ENCODE results near the gene MRPS12. TPM values are rescaled to one million over a fixed set of nuclear protein-coding genes. Genes with fewer than 3 reads are reported as not detected.

MRPS12 gene
- polyA plus RNA-seq, 3 donors, result 17.2 to 81.5 (median 73.0) TPM

DNA sequence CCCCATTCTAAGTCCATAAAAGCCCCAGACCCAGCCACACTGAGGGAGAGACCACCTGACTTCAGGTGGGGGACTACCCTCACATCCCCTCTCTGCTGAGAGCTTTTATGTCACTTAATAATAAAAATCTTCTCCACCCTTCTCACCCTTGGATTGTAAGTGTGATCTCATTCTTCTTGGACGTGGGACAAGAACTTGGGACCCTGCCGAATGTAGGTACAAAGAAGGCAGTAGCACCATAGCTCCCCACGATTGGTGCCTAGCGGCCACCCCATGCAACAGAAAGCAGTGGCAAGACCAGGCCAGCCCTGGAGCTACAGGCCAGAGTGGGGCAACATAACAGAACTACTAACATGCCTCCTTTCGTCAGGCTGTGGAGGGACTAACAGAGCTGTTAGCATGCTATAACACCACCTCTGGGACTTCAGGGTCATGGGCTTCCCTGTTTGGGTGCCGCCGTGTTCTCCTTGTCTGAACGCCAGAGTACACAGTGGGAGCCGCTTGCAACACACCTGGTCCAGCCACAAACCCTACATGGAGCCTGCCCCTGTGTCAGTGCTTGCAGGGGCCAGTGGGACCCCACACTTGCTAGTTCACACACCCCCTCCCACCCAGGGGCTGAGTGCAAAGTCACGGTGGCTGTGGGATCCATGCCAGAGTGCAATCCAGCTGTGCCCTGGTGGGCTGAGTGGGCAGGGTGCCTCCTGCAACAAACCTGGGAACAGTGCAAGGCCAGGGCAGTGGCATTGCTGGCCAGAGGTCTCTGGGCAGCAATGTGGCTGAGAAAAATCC is 50.0 kb downstream of the MRPS12 start:
- Histone ChIP-seq H2AFZ (ENCODE audit: insufficient read depth, low read depth, low read length, poor library complexity, severe bottlenecking) (no peak overlapping the region), H3K79me2 (ENCODE audit: insufficient read depth, low read length) (no peaks in the 10 kb centered on the region), H3K4me1 (ENCODE audit: control insufficient read depth in 1 of 2, insufficient read depth in 2 of 2, low read length in 2 of 2) (no peaks in the 10 kb centered on the region), H3K9ac (ENCODE audit: insufficient read depth, low read length, poor library complexity, severe bottlenecking) (no peak overlapping the region), H3K4me3 (replicated peaks in 1 of 3; ENCODE audit: low read depth in 2 of 3, low read length in 3 of 3) (no peak overlapping the region), H3K9me3 (replicated peaks in 1 of 2; ENCODE audit: control insufficient read depth in 1 of 2, insufficient read depth in 1 of 2, low read length in 2 of 2) (peaks cover 17 to 18% of the 10 kb centered on the region in 2 donors), H3K4me2 (replicated peaks; ENCODE audit: extremely low read depth, low read length, poor library complexity, severe bottlenecking) (no peak overlapping the region), H3K36me3 (replicated peaks in 1 of 2; ENCODE audit: control insufficient read depth in 1 of 2, insufficient read depth in 2 of 2, low read length in 2 of 2) (no peaks in the 10 kb centered on the region), H3K27me3 (ENCODE audit: control insufficient read depth in 2 of 2, insufficient read depth in 2 of 2, low read length in 2 of 2) (peaks cover 4 to 13% of the 10 kb centered on the region in 2 donors), H4K20me1 (ENCODE audit: insufficient read depth, low read length) (no peaks in the 10 kb centered on the region), H3K27ac (ENCODE audit: low read depth in 1 of 2, low read length in 2 of 2) (no peak overlapping the region)
- Mint-ChIP-seq H3K4me1 (peaks cover 4% of the 10 kb centered on the region), H3K36me3 (peaks cover 0 to 1% of the 10 kb centered on the region in 2 donors), H3K27me3 (ENCODE audit: low read depth in 3 of 3) (peaks cover 15 to 27% (median 21%) of the 10 kb centered on the region in 3 donors), H3K4me3 (no peak overlapping the region), H3K9me3 (peaks cover 9 to 30% (median 22%) of the 10 kb centered on the region in 7 donors), H3K27ac (no peak overlapping the region)
- TF ChIP-seq, protein P1, sequence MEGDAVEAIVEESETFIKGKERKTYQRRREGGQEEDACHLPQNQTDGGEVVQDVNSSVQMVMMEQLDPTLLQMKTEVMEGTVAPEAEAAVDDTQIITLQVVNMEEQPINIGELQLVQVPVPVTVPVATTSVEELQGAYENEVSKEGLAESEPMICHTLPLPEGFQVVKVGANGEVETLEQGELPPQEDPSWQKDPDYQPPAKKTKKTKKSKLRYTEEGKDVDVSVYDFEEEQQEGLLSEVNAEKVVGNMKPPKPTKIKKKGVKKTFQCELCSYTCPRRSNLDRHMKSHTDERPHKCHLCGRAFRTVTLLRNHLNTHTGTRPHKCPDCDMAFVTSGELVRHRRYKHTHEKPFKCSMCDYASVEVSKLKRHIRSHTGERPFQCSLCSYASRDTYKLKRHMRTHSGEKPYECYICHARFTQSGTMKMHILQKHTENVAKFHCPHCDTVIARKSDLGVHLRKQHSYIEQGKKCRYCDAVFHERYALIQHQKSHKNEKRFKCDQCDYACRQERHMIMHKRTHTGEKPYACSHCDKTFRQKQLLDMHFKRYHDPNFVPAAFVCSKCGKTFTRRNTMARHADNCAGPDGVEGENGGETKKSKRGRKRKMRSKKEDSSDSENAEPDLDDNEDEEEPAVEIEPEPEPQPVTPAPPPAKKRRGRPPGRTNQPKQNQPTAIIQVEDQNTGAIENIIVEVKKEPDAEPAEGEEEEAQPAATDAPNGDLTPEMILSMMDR (IDR thresholded peaks at IDR 0.05), result no peak
- no peak for DNase-seq
- intact Hi-C loops (cut with micrococcal nuclease), result no loop called here
- WGBS (ENCODE audit: insufficient coverage), result 97% methylated on average over 7 of the region's 10 CpGs

Other genes starting within 250 kb of the MRPS12 start
- 1 to 10 TPM in 1 of 3 donors, not detected in 2; 1.8 TPM for gene CAPN12, start 186.5 kb upstream of the MRPS12 start, polyA plus RNA-seq
- not detected for gene LGALS7, start 157.4 kb upstream of the MRPS12 start, polyA plus RNA-seq
- gene LGALS7B, start 141.7 kb upstream of the MRPS12 start, polyA plus RNA-seq, result not detected
- 1 to 10 TPM in 1 of 3 donors, not detected in 2; 1.7 TPM for gene LGALS4, start 118.0 kb upstream of the MRPS12 start, polyA plus RNA-seq
- gene ECH1, start 99.2 kb upstream of the MRPS12 start, polyA plus RNA-seq, result 100 to 1,000 TPM; 149 to 187 (median 173) TPM
- 100 to 1,000 TPM in 1 of 3 donors, 10 to 100 TPM in 2; 51.9 to 234 (median 58.7) TPM for gene HNRNPL, start 81.0 kb upstream of the MRPS12 start, polyA plus RNA-seq
- 10 to 100 TPM in 1 of 3 donors, 1 to 10 TPM in 2; 4.1 to 13.5 (median 7.2) TPM for gene RINL, start 52.7 kb upstream of the MRPS12 start, polyA plus RNA-seq
- 10 to 100 TPM; 57.5 to 65.9 (median 64.3) TPM for gene SIRT2, start 31.3 kb upstream of the MRPS12 start, polyA plus RNA-seq
- gene NFKBIB, start 31.0 kb upstream of the MRPS12 start, polyA plus RNA-seq, result 10 to 100 TPM in 1 of 3 donors, 1 to 10 TPM in 2; 6.7 to 29.4 (median 9.0) TPM
- gene CCER2, start 18.8 kb upstream of the MRPS12 start, polyA plus RNA-seq, result under 1 TPM in 1 of 3 donors, not detected in 2; 0.89 TPM
- 10 to 100 TPM in 1 of 3 donors, 1 to 10 TPM in 2; 8.1 to 21.9 (median 8.3) TPM for gene SARS2, start 181 bp upstream of the MRPS12 start, polyA plus RNA-seq
- not detected for gene FBXO17, start 44.8 kb downstream of the MRPS12 start, polyA plus RNA-seq
- not detected for gene FBXO27, start 101.6 kb downstream of the MRPS12 start, polyA plus RNA-seq
- gene ACP7, start 153.4 kb downstream of the MRPS12 start, polyA plus RNA-seq, result not detected
- 10 to 100 TPM in 1 of 3 donors, 1 to 10 TPM in 2; 1.3 to 11.3 (median 1.5) TPM for gene PAK4, start 194.8 kb downstream of the MRPS12 start, polyA plus RNA-seq